Prostate gland (tissue), 2 donors: ENCODE data around the gene TEDC2. TPM values are rescaled to one million over a fixed set of nuclear protein-coding genes. Genes with fewer than 3 reads are reported as not detected.

ENCODE experiments used
- DNase-seq: peaks from one replicate; pipeline ENCODE4 v3.0.0-alpha.2; 2019; ENCODE audit warnings: low spot score
- H3K27ac ChIP-seq, 2 donors: fragments of 200-600 bp; sonication (generic); 2 replicates each; pipeline ENCODE4 v1.5.1; 2017 to 2019
- H3K27me3 ChIP-seq: fragments of 200-600 bp; sonication (generic); replicated peaks from 2 replicates; pipeline ENCODE4 v1.5.1; 2019; ENCODE audit not compliant: insufficient read depth
- H3K36me3 ChIP-seq, 2 donors: fragments of 200-600 bp; sonication (generic); 1 replicate in 1 of 2; 2 replicates in 1 of 2; pipeline versions ENCODE4 v1.5.1 to v1.8.1; 2017 to 2019
- H3K4me1 ChIP-seq: fragments of 200-600 bp; sonication (generic); replicated peaks from 2 replicates; pipeline ENCODE4 v1.5.1; 2019
- H3K4me3 ChIP-seq, 2 donors: fragments of 200-600 bp; sonication (generic); 2 replicates each; pipeline ENCODE4 v1.5.1; 2017 to 2019
- H3K9me3 ChIP-seq: fragments of 200-600 bp; sonication (generic); 2 replicates; pipeline ENCODE4 v1.5.1; 2017
- CTCF ChIP-seq, 4 experiments: fragments of 200-600 bp in 2 of 4; fragments of 450-650 bp in 2 of 4; sonication (generic) in 2 of 4; IDR thresholded peaks; 1 replicate in 3 of 4; 2 replicates in 1 of 4; pipeline ENCODE4 v1.5.1; 2016 to 2019; ENCODE audit warnings: antibody characterized with exemption in 4 of 4, mild to moderate bottlenecking in 2 of 4, moderate library complexity in 2 of 4
- POLR2A ChIP-seq: fragments of 450-650 bp; IDR thresholded peaks from one replicate; pipeline ENCODE4 v1.6.1; 2016; ENCODE audit warnings: antibody characterized with exemption, mild to moderate bottlenecking
- POLR2AphosphoS5 ChIP-seq: sonication (generic); formaldehyde crosslinking; IDR thresholded peaks from one replicate; pipeline ENCODE4 v1.6.1; 2017; ENCODE audit warnings: antibody characterized with exemption
- WGBS: methylation state at CpG from one replicate; pipeline ENCODE4 v1.1.5; 2018; 5-methylcytosine and 5-hydroxymethylcytosine counted together
- intact Hi-C: fragments of 100-400 bp; cut with DNase I; formaldehyde crosslinking; loops from one replicate; pipeline ENCODE4 v1.14.2; 2022
- total RNA-seq, 2 donors: library from RNA; depleted of rRNA; stranded (reverse); fragments of >200 nt; gene quantifications; one replicate each; pipeline ENCODE4 v1.1.0, GENCODE V29; 2016

Gene TEDC2
- total RNA-seq, 2 donors from 2014 or later = 3.0 to 12.1 TPM

GRCh38 chr16:2451851-2452320, 8.0 kb upstream of the TEDC2 start:
- DNase-seq = no peak
- Histone ChIP-seq H3K4me3 (no peak overlapping the region), H3K9me3 (no peaks in the 10 kb centered on the region), H3K36me3 (peaks cover 0 to 16% of the 10 kb centered on the region in 2 donors), H3K27ac (no peak overlapping the region), H3K4me1 (no peaks in the 10 kb centered on the region), H3K27me3 (no peaks in the 10 kb centered on the region)
- TF ChIP-seq CTCF (IDR thresholded peaks at IDR 0.05) = no peak
- TF ChIP-seq POLR2A = no peak
- no peak for TF ChIP-seq POLR2AphosphoS5
- intact Hi-C loops = no loop called here
- WGBS = 93% methylated on average over 18 of the region's 18 CpGs

- H3K36me3 ChIP-seq = peaks cover 0 to 16% of the 10 kb centered on the region in 2 donors
- intact Hi-C loops = no loop called here
- H3K4me1 ChIP-seq = no peaks in the 10 kb centered on the region
- no peaks in the 10 kb centered on the region for H3K9me3 ChIP-seq
- 98% methylated on average over 8 of the region's 8 CpGs for WGBS
- H3K27ac ChIP-seq = no peak overlapping the region
- no peak overlapping the region for H3K4me3 ChIP-seq
- no peaks in the 10 kb centered on the region for H3K27me3 ChIP-seq
- no peak for DNase-seq
- TF ChIP-seq POLR2A = no peak
- no peak for TF ChIP-seq POLR2AphosphoS5
- no peak for TF ChIP-seq CTCF (IDR thresholded peaks at IDR 0.05)
These were observed 7.3 kb upstream of the TEDC2 start for GRCh38 chr16:2452650-2453049.

- H3K4me3 ChIP-seq = no peak overlapping the region
- H3K9me3 ChIP-seq = no peaks in the 10 kb centered on the region
- DNase-seq = no peak
- peaks cover 0 to 3% of the 10 kb centered on the region in 2 donors for H3K36me3 ChIP-seq
- TF ChIP-seq POLR2A (no peak), POLR2AphosphoS5 (no peak), CTCF (IDR thresholded peaks at IDR 0.05) (no peak)
- intact Hi-C loops = no loop called here
- no peaks in the 10 kb centered on the region for H3K27me3 ChIP-seq
- no peaks in the 10 kb centered on the region for H3K4me1 ChIP-seq
- 87% methylated on average over 28 of the region's 28 CpGs for WGBS
- no peak overlapping the region for H3K27ac ChIP-seq
These were observed 4.6 kb upstream of the TEDC2 start for GRCh38 chr16:2455081-2455845.

- WGBS = 89% methylated on average over 21 of the region's 21 CpGs
- peaks cover 0 to 3% of the 10 kb centered on the region in 2 donors for H3K36me3 ChIP-seq
- no peak for TF ChIP-seq POLR2A
- no peak for TF ChIP-seq POLR2AphosphoS5
- no peak for TF ChIP-seq CTCF (IDR thresholded peaks at IDR 0.05)
- H3K27me3 ChIP-seq = no peaks in the 10 kb centered on the region
- no peaks in the 10 kb centered on the region for H3K9me3 ChIP-seq
- no peak overlapping the region for H3K4me3 ChIP-seq
- no peak for DNase-seq
- H3K4me1 ChIP-seq = no peaks in the 10 kb centered on the region
- intact Hi-C loops = no loop called here
- no peak overlapping the region for H3K27ac ChIP-seq
These were observed 3.3 kb upstream of the TEDC2 start for GRCh38 chr16:2456551-2457153.

GRCh38 chr16:2457267-2457666, 2.6 kb upstream of the TEDC2 start:
- H3K4me1 ChIP-seq = no peaks in the 10 kb centered on the region
- no peak overlapping the region for H3K4me3 ChIP-seq
- 65% methylated on average over 13 of the region's 13 CpGs for WGBS
- H3K36me3 ChIP-seq = peaks cover 0 to 3% of the 10 kb centered on the region in 2 donors
- intact Hi-C loops = no loop called here
- TF ChIP-seq CTCF (IDR thresholded peaks at IDR 0.05) = no peak
- TF ChIP-seq POLR2AphosphoS5 = no peak
- TF ChIP-seq POLR2A = no peak
- DNase-seq = no peak
- no peak overlapping the region for H3K27ac ChIP-seq
- H3K27me3 ChIP-seq = no peaks in the 10 kb centered on the region
- no peaks in the 10 kb centered on the region for H3K9me3 ChIP-seq
